Trophoblast cell (in vitro differentiated cells and primary cell): ENCODE measurements around the gene LTB4R2.
A peak's percentile ranks its signal among the peaks of the same experiment; 100 is the strongest.

Source experiments
- DNase-seq, 2 donors: peaks; one replicate each; pipeline ENCODE4 v3.0.0-alpha.2; 2016
- H2AFZ ChIP-seq: 2 replicates; pipeline ENCODE4 v1.6.1; 2013; ENCODE audit warnings: low read length, moderate library complexity, mild to moderate bottlenecking; ENCODE audit not compliant: insufficient read depth, poor library complexity
- H2AK5ac ChIP-seq: 2 replicates; pipeline ENCODE4 v1.6.1; 2013; ENCODE audit warnings: mild to moderate bottlenecking, low read length
- H2BK120ac ChIP-seq: 2 replicates; pipeline ENCODE4 v1.6.1; 2013; ENCODE audit warnings: low read length, mild to moderate bottlenecking, moderate library complexity; ENCODE audit not compliant: insufficient read depth, poor library complexity
- H2BK12ac ChIP-seq: 2 replicates; pipeline ENCODE4 v1.6.1; 2013; ENCODE audit warnings: mild to moderate bottlenecking, low read length, moderate library complexity
- H2BK5ac ChIP-seq: 2 replicates; pipeline ENCODE4 v1.6.1; 2013; ENCODE audit warnings: low read length, low read depth, moderate library complexity, mild to moderate bottlenecking; ENCODE audit not compliant: poor library complexity
- H3K14ac ChIP-seq: 2 replicates; pipeline ENCODE4 v1.6.1; 2013; ENCODE audit warnings: mild to moderate bottlenecking, low read length
- H3K18ac ChIP-seq: 2 replicates; pipeline ENCODE4 v1.6.1; 2013; ENCODE audit warnings: mild to moderate bottlenecking, low read length
- H3K23ac ChIP-seq: 2 replicates; pipeline ENCODE4 v1.6.1; 2013; ENCODE audit warnings: low read length
- H3K27ac ChIP-seq: 2 replicates; pipeline ENCODE4 v1.5.1; 2013; ENCODE audit warnings: low read depth, mild to moderate bottlenecking, inconsistent platforms, low read length, moderate library complexity
- H3K27me3 ChIP-seq: 2 replicates; pipeline ENCODE4 v1.6.1; 2013; ENCODE audit warnings: inconsistent platforms, mild to moderate bottlenecking, low read length, moderate library complexity; ENCODE audit not compliant: insufficient read depth
- H3K36me3 ChIP-seq, 2 experiments: 1 replicate in 1 of 2; 2 replicates in 1 of 2; pipeline ENCODE4 v1.6.1; 2013; ENCODE audit warnings: low read length in 2 of 2, mild to moderate bottlenecking in 2 of 2, moderate library complexity in 1 of 2; ENCODE audit not compliant: insufficient read depth in 2 of 2, control insufficient read depth in 1 of 2
- H3K4ac ChIP-seq: 2 replicates; pipeline ENCODE4 v1.6.1; 2013; ENCODE audit warnings: low read depth, mild to moderate bottlenecking, low read length, moderate library complexity
- H3K4me1 ChIP-seq, 2 experiments: 1 replicate in 1 of 2; 2 replicates in 1 of 2; pipeline ENCODE4 v1.6.1; 2013; ENCODE audit warnings: low read length in 2 of 2, mild to moderate bottlenecking in 2 of 2, moderate library complexity in 1 of 2; ENCODE audit not compliant: insufficient read depth in 2 of 2, control insufficient read depth in 1 of 2
- H3K4me2 ChIP-seq: 2 replicates; pipeline ENCODE4 v1.6.1; 2013; ENCODE audit warnings: inconsistent platforms, mild to moderate bottlenecking, low read length, moderate library complexity
- H3K4me3 ChIP-seq: 2 replicates; pipeline ENCODE4 v1.5.1; 2013; ENCODE audit warnings: mild to moderate bottlenecking, low read depth, low read length, inconsistent platforms
- H3K79me1 ChIP-seq: one replicate; pipeline ENCODE4 v1.6.1; 2013; ENCODE audit warnings: low read length
- H3K79me2 ChIP-seq: 2 replicates; pipeline ENCODE4 v1.6.1; 2013; ENCODE audit warnings: low read length, mild to moderate bottlenecking; ENCODE audit not compliant: control insufficient read depth, insufficient read depth, poor library complexity
- H3K9ac ChIP-seq: 2 replicates; pipeline ENCODE4 v1.6.1; 2013; ENCODE audit warnings: mild to moderate bottlenecking, low read length
- H3K9me3 ChIP-seq: 2 replicates; pipeline ENCODE4 v1.6.1; 2013; ENCODE audit warnings: low read depth, mild to moderate bottlenecking, control low read depth, inconsistent platforms, low read length; ENCODE audit not compliant: insufficient read depth
- H4K12ac ChIP-seq: 2 replicates; pipeline ENCODE4 v1.6.1; 2013; ENCODE audit warnings: low read depth, mild to moderate bottlenecking, low read length, moderate library complexity
- H4K8ac ChIP-seq: 2 replicates; pipeline ENCODE4 v1.6.1; 2013; ENCODE audit warnings: low read depth, mild to moderate bottlenecking, low read length, moderate library complexity
- H4K91ac ChIP-seq: one replicate; pipeline ENCODE4 v1.6.1; 2013; ENCODE audit warnings: low read depth, mild to moderate bottlenecking, low read length, moderate library complexity
- WGBS: extraction: QIAGEN DNeasy Blood & Tissue Kit; methylation state at CpG from one replicate; pipeline ENCODE4 v1.1.7; 2013; ENCODE audit warnings: missing lambda C conversion rate; ENCODE audit not compliant: insufficient read length, insufficient coverage; ENCODE audit errors: extremely low coverage; 5-methylcytosine and 5-hydroxymethylcytosine counted together

LTB4R2 gene

DNA sequence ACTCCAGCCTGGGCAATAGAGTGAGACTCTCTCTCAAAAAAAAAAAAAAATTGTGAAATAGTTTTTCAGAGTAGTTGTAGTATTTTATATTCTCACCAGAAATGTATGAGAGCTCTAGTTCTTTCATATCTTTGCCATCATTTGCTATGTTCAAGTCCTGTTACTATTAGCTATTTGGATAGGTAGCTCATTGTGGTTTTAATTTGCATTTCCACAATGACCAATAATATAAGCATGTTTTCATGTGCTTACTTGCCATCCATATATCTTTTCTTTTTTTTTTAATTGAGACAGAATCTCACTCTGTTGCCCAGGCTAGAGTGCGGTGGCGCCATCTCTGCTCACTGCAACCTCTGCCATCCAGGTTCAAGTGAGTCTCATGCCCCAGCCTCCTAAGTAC is 38.2 kb downstream of the LTB4R2 start:
- H3K36me3 ChIP-seq, result no peaks in the 10 kb centered on the region
- H3K27me3 ChIP-seq, result peaks cover 5% of the 10 kb centered on the region
- no peak overlapping the region for H2BK120ac ChIP-seq
- H3K9ac ChIP-seq, result no peak overlapping the region
- DNase-seq, result no peak
- no peaks in the 10 kb centered on the region for H3K4me1 ChIP-seq
- H4K8ac ChIP-seq, result no peak overlapping the region
- H3K9me3 ChIP-seq, result peaks cover 2% of the 10 kb centered on the region
- no peak overlapping the region for H2BK12ac ChIP-seq
- no peak overlapping the region for H3K18ac ChIP-seq
- no peak overlapping the region for H3K4me3 ChIP-seq
- H3K79me2 ChIP-seq, result no peaks in the 10 kb centered on the region
- WGBS, result no CpG with 5 or more reads among the region's 2 CpGs
- no peak overlapping the region for H3K4me2 ChIP-seq
- H2AFZ ChIP-seq, result no peak overlapping the region
- H3K4ac ChIP-seq, result no peak overlapping the region
- H2AK5ac ChIP-seq, result no peak overlapping the region
- no peak overlapping the region for H3K27ac ChIP-seq
- H3K14ac ChIP-seq, result no peak overlapping the region
- H4K12ac ChIP-seq, result no peak overlapping the region
- no peak overlapping the region for H4K91ac ChIP-seq
- no peaks in the 10 kb centered on the region for H3K79me1 ChIP-seq
- H2BK5ac ChIP-seq, result no peak overlapping the region
- H3K23ac ChIP-seq, result no peak overlapping the region

DNA sequence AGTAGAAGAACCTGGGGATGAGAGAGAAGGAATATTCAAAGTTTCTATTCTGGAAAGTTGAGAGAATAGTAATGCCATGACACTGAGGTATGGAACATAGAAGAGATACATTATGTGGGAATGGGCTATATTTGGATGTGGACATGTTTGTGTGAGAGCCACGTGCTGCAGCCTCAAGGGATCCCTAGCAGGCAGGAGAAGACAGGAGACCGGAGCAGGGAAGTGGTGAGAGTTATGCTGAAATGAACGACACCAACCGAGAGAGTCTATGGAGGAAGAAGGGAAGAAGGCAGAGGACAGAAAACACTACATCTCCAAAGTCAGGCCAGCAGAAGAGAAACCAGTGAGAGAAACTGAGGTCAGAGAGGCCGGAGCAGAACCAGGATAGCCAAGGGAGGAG is 39.8 kb downstream of the LTB4R2 start:
- H3K18ac ChIP-seq, result no peak overlapping the region
- no peak overlapping the region for H2AFZ ChIP-seq
- no peak overlapping the region for H3K4me2 ChIP-seq
- peaks cover 2% of the 10 kb centered on the region for H3K9me3 ChIP-seq
- H3K14ac ChIP-seq, result no peak overlapping the region
- H4K12ac ChIP-seq, result no peak overlapping the region
- DNase-seq, result no peak
- no peaks in the 10 kb centered on the region for H3K79me2 ChIP-seq
- peaks cover 5% of the 10 kb centered on the region for H3K27me3 ChIP-seq
- no peak overlapping the region for H2BK12ac ChIP-seq
- no peak overlapping the region for H3K4me3 ChIP-seq
- WGBS, result no CpG with 5 or more reads among the region's 5 CpGs
- H3K27ac ChIP-seq, result no peak overlapping the region
- H2AK5ac ChIP-seq, result no peak overlapping the region
- peak overlapping the region; percentile 86 for H3K23ac ChIP-seq
- H3K79me1 ChIP-seq, result no peaks in the 10 kb centered on the region
- H4K91ac ChIP-seq, result no peak overlapping the region
- H3K4ac ChIP-seq, result no peak overlapping the region
- H2BK120ac ChIP-seq, result no peak overlapping the region
- no peaks in the 10 kb centered on the region for H3K4me1 ChIP-seq
- H3K36me3 ChIP-seq, result no peaks in the 10 kb centered on the region
- H2BK5ac ChIP-seq, result no peak overlapping the region
- H3K9ac ChIP-seq, result no peak overlapping the region
- no peak overlapping the region for H4K8ac ChIP-seq

DNA sequence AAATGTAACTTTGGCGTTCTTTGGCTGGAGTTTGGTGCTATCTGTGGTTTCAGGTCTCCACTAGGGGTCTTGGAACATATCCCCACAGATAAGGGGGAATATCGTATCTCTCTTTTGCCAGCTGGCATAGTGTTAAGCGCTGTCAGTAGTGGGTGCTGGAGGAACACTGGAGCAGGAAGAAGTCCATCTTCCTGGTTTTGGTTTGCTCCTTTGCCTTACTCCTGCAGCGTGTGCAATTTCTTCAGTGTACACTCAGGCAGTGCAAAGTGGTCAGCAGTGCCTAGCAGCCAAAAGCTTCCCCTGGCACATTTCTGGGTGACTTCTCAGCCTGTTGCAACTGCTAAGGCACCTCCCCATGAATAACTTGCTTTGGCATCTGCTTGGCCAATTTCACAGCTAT is 41.6 kb downstream of the LTB4R2 start:
- H2AFZ ChIP-seq, result no peak overlapping the region
- no peak overlapping the region for H3K4ac ChIP-seq
- no peak overlapping the region for H2BK12ac ChIP-seq
- no peaks in the 10 kb centered on the region for H3K4me1 ChIP-seq
- no peak overlapping the region for H3K27ac ChIP-seq
- no peaks in the 10 kb centered on the region for H3K79me1 ChIP-seq
- peaks cover 2% of the 10 kb centered on the region for H3K9me3 ChIP-seq
- H4K8ac ChIP-seq, result no peak overlapping the region
- H2AK5ac ChIP-seq, result no peak overlapping the region
- no peak overlapping the region for H3K18ac ChIP-seq
- H3K27me3 ChIP-seq, result peaks cover 5% of the 10 kb centered on the region
- no peaks in the 10 kb centered on the region for H3K36me3 ChIP-seq
- no peak overlapping the region for H3K14ac ChIP-seq
- no peak overlapping the region for H2BK120ac ChIP-seq
- no peak overlapping the region for H3K23ac ChIP-seq
- no peak for DNase-seq
- no CpG with 5 or more reads among the region's 4 CpGs for WGBS
- no peaks in the 10 kb centered on the region for H3K79me2 ChIP-seq
- H4K91ac ChIP-seq, result no peak overlapping the region
- H4K12ac ChIP-seq, result no peak overlapping the region
- H3K4me2 ChIP-seq, result no peak overlapping the region
- no peak overlapping the region for H3K4me3 ChIP-seq
- H3K9ac ChIP-seq, result no peak overlapping the region
- no peak overlapping the region for H2BK5ac ChIP-seq

DNA sequence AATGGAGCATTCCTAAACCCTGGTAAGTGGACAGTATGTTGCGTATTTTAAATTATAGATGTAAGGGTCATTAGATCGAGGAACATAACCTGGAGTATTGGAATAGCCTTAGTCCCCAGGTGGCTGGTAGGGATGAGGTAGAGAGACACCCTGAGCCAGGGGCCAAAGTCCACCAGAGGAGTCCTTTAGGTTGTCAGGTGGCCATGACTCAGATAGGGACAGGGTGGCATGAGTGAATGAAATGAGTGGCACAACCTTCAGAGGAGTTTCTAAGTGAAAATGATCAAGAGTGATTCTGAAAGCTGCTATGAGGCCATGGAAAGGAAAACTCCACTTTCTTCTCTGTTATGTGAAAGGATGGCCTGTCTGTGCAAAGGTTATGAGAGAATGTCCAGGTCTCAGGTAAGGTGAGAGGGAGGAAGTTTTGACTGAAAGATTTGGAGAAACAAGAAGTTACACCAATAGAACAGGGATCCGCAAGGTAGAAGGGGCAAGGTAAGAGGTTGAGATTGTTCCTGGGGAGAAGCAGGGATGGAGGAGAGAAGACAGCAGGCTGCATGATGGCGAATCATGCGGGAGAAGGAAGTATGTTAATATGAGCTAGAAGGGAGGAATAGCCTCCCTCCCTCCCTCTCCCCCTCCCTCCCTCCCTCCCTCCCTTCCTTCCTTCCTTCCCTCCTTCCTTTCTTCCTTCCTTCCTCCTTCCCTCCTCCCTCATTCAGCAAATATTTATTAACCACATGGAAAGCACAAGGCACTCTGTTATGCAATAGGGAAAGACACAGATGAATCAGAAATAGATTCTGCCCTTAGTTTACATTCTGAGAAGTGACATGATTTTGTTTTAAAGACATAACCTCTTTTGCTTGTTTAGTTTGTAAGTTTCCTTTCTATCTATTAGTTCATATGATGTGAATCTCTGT is 43.9 kb downstream of the LTB4R2 start:
- Histone ChIP-seq H3K4me3 (no peak overlapping the region), H2AK5ac (no peak overlapping the region), H2BK12ac (no peak overlapping the region), H2AFZ (no peak overlapping the region), H2BK120ac (no peak overlapping the region), H3K14ac (no peak overlapping the region), H3K27me3 (peaks cover 5% of the 10 kb centered on the region), H3K23ac (no peak overlapping the region), H4K12ac (no peak overlapping the region), H3K18ac (no peak overlapping the region), H3K79me2 (no peaks in the 10 kb centered on the region), H4K91ac (no peak overlapping the region), H4K8ac (no peak overlapping the region), H3K27ac (no peak overlapping the region), H2BK5ac (no peak overlapping the region), H3K4ac (no peak overlapping the region), H3K4me1 (no peaks in the 10 kb centered on the region), H3K36me3 (no peaks in the 10 kb centered on the region), H3K9ac (no peak overlapping the region), H3K9me3 (no peaks in the 10 kb centered on the region), H3K4me2 (no peak overlapping the region), H3K79me1 (no peaks in the 10 kb centered on the region)
- WGBS, result no CpG with 5 or more reads among the region's 5 CpGs
- peak in 1 of 2 donors; percentile 46 for DNase-seq
